GM12865 (cell line): ENCODE results near the gene SCOC.

ENCODE experiments used
- DNase-seq: peaks from one replicate; pipeline ENCODE4 v3.0.0; 2010; ENCODE audit warnings: low read depth
- H3K4me3 ChIP-seq: 2 replicates; pipeline ENCODE4 v1.5.1; 2011; ENCODE audit warnings: mild to moderate bottlenecking, low read depth, low read length, control low read depth
- TF ChIP-seq, protein P1 (sequence below): IDR thresholded peaks from 2 replicates; pipeline ENCODE4 v1.5.1; 2011; ENCODE audit warnings: low read length, control low read depth, low read depth, inconsistent platforms; ENCODE audit not compliant: insufficient read depth; ENCODE audit errors: missing control alignments

Gene SCOC

DNA sequence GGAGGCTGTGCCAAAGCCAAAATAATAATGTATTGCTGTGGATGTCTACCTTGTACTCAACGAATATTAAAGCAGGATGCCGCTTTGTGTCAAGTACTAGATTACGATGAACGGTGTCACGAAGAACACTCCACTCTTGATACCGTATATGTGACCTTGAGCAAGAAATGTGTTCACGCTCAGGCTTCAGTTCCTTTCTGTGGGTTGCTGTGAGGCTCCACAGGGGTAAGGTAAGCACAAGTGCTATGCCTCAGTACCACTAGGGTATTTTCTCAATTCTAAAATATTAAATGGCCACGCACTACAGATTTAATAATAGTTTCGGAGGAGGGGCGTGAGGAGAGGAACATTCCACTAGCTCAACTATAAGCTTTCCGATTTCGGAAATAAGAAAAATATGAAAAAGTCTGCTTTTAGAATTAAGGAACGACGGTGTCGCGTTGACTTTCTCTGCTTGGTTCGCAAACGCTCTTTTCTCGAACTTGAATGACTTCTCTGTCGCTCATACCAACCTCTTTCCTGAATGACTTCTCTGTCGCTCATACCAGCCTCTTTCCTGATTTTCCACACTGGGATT is 607 bp upstream of the SCOC start:
- H3K4me3 ChIP-seq = peak overlapping the region; percentile 60
- peak; percentile 71 for DNase-seq
- TF ChIP-seq, protein P1, sequence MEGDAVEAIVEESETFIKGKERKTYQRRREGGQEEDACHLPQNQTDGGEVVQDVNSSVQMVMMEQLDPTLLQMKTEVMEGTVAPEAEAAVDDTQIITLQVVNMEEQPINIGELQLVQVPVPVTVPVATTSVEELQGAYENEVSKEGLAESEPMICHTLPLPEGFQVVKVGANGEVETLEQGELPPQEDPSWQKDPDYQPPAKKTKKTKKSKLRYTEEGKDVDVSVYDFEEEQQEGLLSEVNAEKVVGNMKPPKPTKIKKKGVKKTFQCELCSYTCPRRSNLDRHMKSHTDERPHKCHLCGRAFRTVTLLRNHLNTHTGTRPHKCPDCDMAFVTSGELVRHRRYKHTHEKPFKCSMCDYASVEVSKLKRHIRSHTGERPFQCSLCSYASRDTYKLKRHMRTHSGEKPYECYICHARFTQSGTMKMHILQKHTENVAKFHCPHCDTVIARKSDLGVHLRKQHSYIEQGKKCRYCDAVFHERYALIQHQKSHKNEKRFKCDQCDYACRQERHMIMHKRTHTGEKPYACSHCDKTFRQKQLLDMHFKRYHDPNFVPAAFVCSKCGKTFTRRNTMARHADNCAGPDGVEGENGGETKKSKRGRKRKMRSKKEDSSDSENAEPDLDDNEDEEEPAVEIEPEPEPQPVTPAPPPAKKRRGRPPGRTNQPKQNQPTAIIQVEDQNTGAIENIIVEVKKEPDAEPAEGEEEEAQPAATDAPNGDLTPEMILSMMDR = peak; percentile 17

DNA sequence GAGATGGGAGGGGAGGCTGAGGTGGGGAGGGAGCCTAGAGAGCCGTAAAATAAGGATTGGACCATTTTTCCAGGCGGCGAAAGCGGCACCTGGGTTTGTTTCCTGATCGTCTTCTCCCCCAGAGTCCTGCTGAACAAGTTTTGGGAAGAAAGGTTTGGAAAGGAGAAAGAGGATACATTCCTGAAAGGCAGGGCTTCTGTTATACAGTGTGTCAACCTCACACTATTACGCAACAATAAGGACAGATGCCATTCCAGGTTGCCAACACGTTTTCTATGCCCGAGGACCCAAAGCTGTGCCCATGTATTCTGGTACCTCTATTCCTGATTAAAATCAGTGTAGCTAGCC is 658 bp downstream of the SCOC start:
- TF ChIP-seq, protein P1 = no peak
- peak; percentile 3 for DNase-seq
- H3K4me3 ChIP-seq = peak overlapping the region; percentile 60

DNA sequence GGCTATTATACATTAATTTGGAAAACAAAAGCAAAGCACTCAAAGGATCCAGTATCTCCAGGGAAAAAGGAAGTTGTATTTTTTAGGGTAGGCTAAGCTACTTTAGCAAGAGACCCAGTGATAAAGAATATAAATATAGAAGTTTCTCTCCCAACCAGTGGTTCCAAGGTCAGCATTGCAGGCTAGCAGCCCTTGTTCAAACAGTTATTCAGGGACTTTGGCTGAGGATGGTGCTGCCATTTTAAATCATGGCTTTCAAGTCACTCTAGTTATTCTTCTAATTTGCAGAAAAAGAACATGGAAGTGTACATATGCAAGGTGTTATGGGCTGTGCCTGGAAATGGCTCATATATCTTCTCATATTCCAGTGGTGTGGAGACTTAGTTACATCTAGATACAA is 9.3 kb downstream of the SCOC start:
- H3K4me3 ChIP-seq = no peak overlapping the region
- DNase-seq = no peak
- TF ChIP-seq, protein P1 = no peak

DNA sequence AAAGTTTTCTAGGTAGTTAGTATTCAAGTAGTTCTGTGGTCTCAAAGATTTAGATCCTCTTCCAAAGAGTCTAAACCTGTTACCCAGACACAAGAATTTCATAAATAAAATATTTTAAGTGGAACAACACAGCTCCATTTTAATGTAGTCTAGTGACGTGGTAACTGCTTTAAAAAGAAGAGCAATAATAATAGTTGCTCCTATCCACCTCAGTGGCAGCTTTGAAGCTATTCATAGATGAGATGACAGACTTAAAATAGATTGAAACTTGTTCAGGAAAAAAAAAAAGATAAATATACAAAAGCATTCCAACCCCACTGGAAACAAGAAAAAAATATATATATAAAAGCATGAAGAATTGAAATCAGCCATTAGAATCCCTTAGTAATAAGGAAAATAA is 14.6 kb downstream of the SCOC start:
- no peak for DNase-seq
- TF ChIP-seq, protein P1 = no peak
- H3K4me3 ChIP-seq = no peak overlapping the region

DNA sequence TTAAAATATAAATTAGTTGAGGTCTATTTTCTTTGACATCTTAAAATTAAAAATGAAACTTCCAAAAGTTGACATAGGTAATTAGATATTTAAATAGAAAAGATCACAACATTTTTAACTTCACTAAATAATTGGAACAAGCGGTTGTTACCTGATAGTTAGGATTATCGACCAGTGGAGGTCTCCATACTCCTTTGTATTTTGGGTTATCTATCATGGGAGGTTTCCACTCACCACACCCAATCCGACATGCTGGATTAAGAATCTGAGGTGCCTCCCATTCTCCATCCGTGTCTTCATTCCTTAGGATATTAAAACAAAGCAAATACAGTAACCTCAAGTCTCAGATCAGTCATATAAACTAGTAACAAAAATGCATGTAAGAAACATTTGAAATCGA is 22.2 kb downstream of the SCOC start:
- H3K4me3 ChIP-seq = no peak overlapping the region
- no peak for DNase-seq
- TF ChIP-seq, protein P1 = no peak

DNA sequence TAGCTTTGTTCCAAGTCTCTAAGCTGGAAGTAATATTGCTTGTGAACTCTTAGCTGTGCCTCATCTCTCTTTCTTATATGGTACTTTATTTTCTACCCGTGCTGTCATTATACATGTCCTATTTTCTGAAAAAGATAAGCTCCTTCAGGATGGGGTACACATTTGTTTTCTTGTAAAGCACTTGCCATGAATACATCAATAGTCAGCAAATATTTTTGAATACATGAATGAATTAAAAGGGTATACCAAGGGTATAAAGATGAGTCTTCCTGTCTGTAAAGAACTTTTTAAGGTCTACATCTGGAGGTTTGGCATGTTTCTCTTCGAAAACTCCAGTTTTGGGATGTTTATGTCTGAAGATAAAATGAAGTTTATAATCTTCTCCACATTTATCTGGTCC is 26.7 kb downstream of the SCOC start:
- H3K4me3 ChIP-seq = no peak overlapping the region
- TF ChIP-seq, protein P1 = no peak

DNA sequence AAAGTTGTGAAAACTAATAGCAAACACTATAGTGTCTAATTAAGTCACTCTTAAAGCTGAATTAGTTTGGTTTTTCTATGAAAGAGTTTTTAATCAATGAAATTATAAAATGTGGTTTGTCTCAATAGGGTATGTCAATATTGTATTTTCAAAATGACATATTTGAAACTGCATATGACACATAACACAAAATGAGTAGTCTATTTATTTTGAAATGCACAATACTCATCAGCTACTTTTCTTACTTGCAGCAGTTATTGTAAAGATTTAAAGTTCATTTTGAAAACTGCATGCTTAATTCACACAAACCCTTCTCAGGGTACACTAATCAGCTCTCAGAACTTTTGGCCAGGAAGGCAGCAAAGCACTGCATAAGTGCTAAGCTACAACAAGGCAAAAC is 32.8 kb downstream of the SCOC start:
- H3K4me3 ChIP-seq = no peak overlapping the region
- TF ChIP-seq, protein P1 = no peak
- no peak for DNase-seq

More for the DNA sequence above, 26.7 kb downstream of the SCOC start:
- DNase-seq = no peak
